HL-60 (cell line): ENCODE results near the gene GALNT4.

ENCODE experiments used
- CTCF ChIP-seq: IDR thresholded peaks from one replicate; pipeline ENCODE4 v1.5.1; 2011; ENCODE audit warnings: low read length, control low read depth, inconsistent platforms; ENCODE audit not compliant: insufficient read depth
- REST ChIP-seq: IDR thresholded peaks from 2 replicates; pipeline ENCODE4 v1.6.1; 2012; ENCODE audit warnings: low read depth; ENCODE audit not compliant: insufficient replicate concordance

GRCh38 chr12:89513544-89513943 is 11.1 kb downstream of the GALNT4 start:
- TF ChIP-seq CTCF (no peak), REST (no peak)
